ENCODE results near the gene CCDC28A. TPM values are rescaled to one million over a fixed set of nuclear protein-coding genes. Genes with fewer than 3 reads are reported as not detected.

The CCDC28A gene
- total RNA-seq (10 to 100 TPM; 20.4 to 24.2 (median 23.3) TPM), total RNA-seq (5.7 to 40.9 (median 20.3) reads per million in 29 experiments)
- 36.7 TPM for total RNA-seq (2013)

DNA sequence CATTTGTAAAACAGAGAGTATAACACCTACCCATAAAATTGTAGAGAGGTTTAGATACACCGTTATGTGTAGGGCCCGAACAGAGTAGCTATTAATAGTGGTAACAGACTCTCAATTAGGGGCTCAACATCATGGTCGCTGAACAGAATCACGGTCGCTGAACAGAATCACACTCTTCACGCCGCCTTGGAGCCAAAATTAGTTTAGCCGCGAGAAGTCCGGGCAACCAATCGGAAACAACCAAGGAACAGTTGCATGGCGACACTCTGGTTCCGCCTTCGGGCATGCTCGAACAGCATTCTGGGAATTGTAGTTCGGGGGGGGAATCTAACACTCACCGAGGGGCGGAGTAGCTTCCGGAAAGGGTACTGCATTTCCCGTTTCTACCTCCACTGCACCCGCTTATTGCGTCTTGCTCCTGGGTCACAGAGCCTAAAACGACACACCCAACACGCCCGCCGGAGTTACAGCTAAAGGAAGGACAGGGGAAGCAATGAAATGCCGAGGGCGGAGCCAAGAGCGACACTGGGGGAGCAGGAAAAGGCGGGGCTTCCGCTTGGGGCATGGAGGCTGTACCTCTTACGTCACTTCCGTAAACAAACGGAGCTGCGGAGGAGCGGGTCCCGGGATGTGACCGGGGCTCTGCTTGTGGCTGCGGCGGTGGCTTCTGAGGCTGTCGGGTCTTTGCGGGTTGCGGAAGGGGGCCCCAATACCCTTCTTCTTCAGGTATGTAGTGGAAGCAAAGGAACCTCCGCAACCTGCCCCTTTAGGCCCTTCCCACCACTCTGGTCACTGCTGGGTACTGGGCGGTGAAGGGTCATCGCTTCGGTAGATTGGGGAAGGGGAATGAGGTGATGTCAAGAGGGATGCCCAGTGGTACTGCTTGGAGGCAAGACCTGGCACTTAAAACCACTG is at the start of gene CCDC28A:
Gene CCDC28A (plus strand): TSS at position 593 of the 915 bp plus-strand sequence. CDS start 2,352 bp downstream, outside the sequence.
- H3K27me3 ChIP-seq (replicated peaks in 1 of 2; ENCODE audit: control insufficient read depth in 2 of 2, extremely low read depth in 1 of 2, insufficient read depth in 2 of 2, low read length in 1 of 2) = no peaks in the 10 kb centered on the region
- ATAC-seq (replicated peaks in 1 of 4) (peak; percentile 88 to 92 (median 88)), DNase-seq (peak; percentile 87 to 96 (median 93))
- ChIA-PET POLR2A (interaction anchor here (0.6 to 1.5 kb wide), 6 partner anchors 10 to 1315 kb away, joined by 3 to 7 read pairs (median 3); partner anchors contain the start of gene CITED2 (in 1 of the 2)), CTCF (interaction anchor here in 1 of 2 donors (0.7 to 1.3 kb wide), 4 partner anchors 10 to 658 kb away, joined by 3 to 5 read pairs (median 4); partner anchors contain the start of gene CITED2)
- H3K36me3 ChIP-seq (ENCODE audit: control insufficient read depth in 2 of 2, extremely low read depth in 1 of 2, insufficient read depth in 1 of 2, low read length in 1 of 2) = peaks cover 0 to 13% of the 10 kb centered on the region in 2 donors
- Mint-ChIP-seq H3K9me3 (no peaks in the 10 kb centered on the region), H3K4me3 (peak within 1 kb of the TSS; percentile 89 to 98 (median 98)), H3K27me3 (no peaks in the 10 kb centered on the region), H3K27ac (peak within 1 kb of the TSS; percentile 100), H3K4me1 (peaks cover 23 to 39% (median 29%) of the 10 kb centered on the region in 3 donors), H3K36me3 (peaks cover 14% of the 10 kb centered on the region)
- peak within 1 kb of the TSS; percentile 96 for H3K27ac ChIP-seq (ENCODE audit: low read length)
- WGBS (ENCODE audit: insufficient coverage) = 0% methylated on average over 25 of the region's 47 CpGs
- H3K4me3 ChIP-seq (ENCODE audit: control insufficient read depth in 1 of 2, extremely low read depth in 1 of 2, low read length in 1 of 2) = peak within 1 kb of the TSS; percentile 94 to 96
- peaks cover 3 to 18% of the 10 kb centered on the region in 2 experiments for H3K4me1 ChIP-seq (ENCODE audit: control insufficient read depth in 1 of 2, extremely low read depth in 1 of 2, insufficient read depth in 2 of 2, low read length in 2 of 2)
- no peaks in the 10 kb centered on the region for H3K9me3 ChIP-seq

DNA sequence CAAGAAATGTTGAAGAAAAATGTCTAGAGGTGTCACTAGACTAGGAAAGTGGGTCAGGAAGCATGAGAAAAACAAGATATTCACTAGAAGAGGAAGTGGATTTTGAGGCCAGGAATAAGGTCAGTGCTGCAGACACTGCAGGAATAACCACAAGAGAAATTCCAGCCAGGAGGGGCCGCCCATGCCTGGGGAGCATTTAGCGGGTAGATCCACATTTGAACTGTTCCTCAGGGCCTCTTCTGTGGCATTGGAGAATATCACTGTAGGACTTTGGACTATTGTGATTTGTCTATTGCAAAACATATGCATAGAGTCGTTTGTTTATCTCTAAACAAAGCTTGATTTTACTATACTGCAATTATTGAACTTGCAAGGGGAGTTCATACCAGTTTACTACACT is 49.6 kb upstream of the CCDC28A start:
- Histone ChIP-seq H3K9me3 (no peaks in the 10 kb centered on the region), H3K36me3 (ENCODE audit: control insufficient read depth in 2 of 2, extremely low read depth in 1 of 2, insufficient read depth in 1 of 2, low read length in 1 of 2) (no peaks in the 10 kb centered on the region), H3K27ac (ENCODE audit: low read length) (no peak overlapping the region), H3K27me3 (replicated peaks in 1 of 2; ENCODE audit: control insufficient read depth in 2 of 2, extremely low read depth in 1 of 2, insufficient read depth in 2 of 2, low read length in 1 of 2) (peaks cover 0 to 5% of the 10 kb centered on the region in 2 experiments), H3K4me3 (ENCODE audit: control insufficient read depth in 1 of 2, extremely low read depth in 1 of 2, low read length in 1 of 2) (no peak overlapping the region), H3K4me1 (ENCODE audit: control insufficient read depth in 1 of 2, extremely low read depth in 1 of 2, insufficient read depth in 2 of 2, low read length in 2 of 2) (no peaks in the 10 kb centered on the region)
- Mint-ChIP-seq H3K27me3 (peaks cover 4 to 16% of the 10 kb centered on the region in 2 donors), H3K4me3 (no peak overlapping the region), H3K4me1 (peaks cover 0 to 5% (median 0%) of the 10 kb centered on the region in 3 donors), H3K27ac (no peak overlapping the region), H3K9me3 (no peaks in the 10 kb centered on the region), H3K36me3 (no peaks in the 10 kb centered on the region)
- ChIA-PET POLR2A (interaction anchor here in 1 of 2 donors (0.7 kb wide), 1 partner anchor 502 kb away, joined by 10 read pairs; no protein-coding TSS in a partner anchor), CTCF (no interaction called here)
- no peak for DNase-seq
- no CpG with 5 or more reads among the region's 3 CpGs for WGBS (ENCODE audit: insufficient coverage)
- ATAC-seq (replicated peaks in 1 of 4) = no peak

DNA sequence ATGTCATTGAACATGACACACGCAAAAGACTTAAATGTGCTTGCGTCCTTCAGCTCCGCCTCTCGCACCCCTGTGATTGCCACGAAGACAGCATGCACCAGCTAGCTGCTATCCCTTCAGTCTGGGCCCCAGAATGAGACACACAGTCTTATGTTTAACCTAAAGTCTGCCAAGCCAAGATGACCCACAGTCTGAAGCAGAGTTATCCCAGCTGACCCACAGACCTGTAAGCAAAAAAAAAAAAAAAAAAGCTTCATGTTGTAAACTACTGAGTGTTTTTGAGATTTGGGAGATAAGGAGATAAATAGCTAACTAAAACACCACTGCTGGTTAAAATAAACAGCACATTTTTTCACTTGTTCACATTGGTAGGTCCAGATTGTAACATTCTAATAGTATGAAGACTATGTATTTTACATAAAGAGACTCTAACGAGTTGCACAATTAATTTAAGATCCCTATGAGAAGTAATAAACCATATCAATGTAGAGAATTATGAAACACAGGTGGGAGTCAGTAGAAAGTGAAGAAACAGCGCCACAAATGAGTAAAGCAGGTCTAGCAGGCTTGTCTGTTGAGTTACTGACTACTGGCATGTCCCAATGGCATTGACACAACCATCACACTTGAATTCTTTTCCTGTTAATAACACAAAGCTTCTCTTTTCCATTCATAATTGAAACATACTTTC is 47.4 kb upstream of the CCDC28A start:
- Histone ChIP-seq H3K4me3 (ENCODE audit: control insufficient read depth in 1 of 2, extremely low read depth in 1 of 2, low read length in 1 of 2) (no peak overlapping the region), H3K27ac (ENCODE audit: low read length) (no peak overlapping the region), H3K27me3 (replicated peaks in 1 of 2; ENCODE audit: control insufficient read depth in 2 of 2, extremely low read depth in 1 of 2, insufficient read depth in 2 of 2, low read length in 1 of 2) (peaks cover 0 to 5% of the 10 kb centered on the region in 2 experiments), H3K36me3 (ENCODE audit: control insufficient read depth in 2 of 2, extremely low read depth in 1 of 2, insufficient read depth in 1 of 2, low read length in 1 of 2) (no peaks in the 10 kb centered on the region), H3K9me3 (no peaks in the 10 kb centered on the region), H3K4me1 (ENCODE audit: control insufficient read depth in 1 of 2, extremely low read depth in 1 of 2, insufficient read depth in 2 of 2, low read length in 2 of 2) (no peaks in the 10 kb centered on the region)
- H3K27ac Mint-ChIP-seq = no peak overlapping the region
- CTCF ChIA-PET = interaction anchor here (0.6 to 0.9 kb wide), 4 partner anchors 16 to 295 kb away, joined by 3 to 7 read pairs (median 5); no protein-coding TSS in a partner anchor
- H3K4me3 Mint-ChIP-seq = no peak overlapping the region
- peaks cover 6% of the 10 kb centered on the region for H3K36me3 Mint-ChIP-seq
- ATAC-seq (replicated peaks in 1 of 4) (no peak), DNase-seq (no peak)
- H3K27me3 Mint-ChIP-seq = peaks cover 8 to 16% of the 10 kb centered on the region in 2 donors
- H3K9me3 Mint-ChIP-seq = no peaks in the 10 kb centered on the region
- 96% methylated on average over 6 of the region's 7 CpGs for WGBS (ENCODE audit: insufficient coverage)
- POLR2A ChIA-PET = interaction anchor here in 1 of 2 donors (0.7 kb wide), 1 partner anchor 294 kb away, joined by 3 read pairs; no protein-coding TSS in a partner anchor
- peaks cover 0 to 5% (median 0%) of the 10 kb centered on the region in 3 donors for H3K4me1 Mint-ChIP-seq

DNA sequence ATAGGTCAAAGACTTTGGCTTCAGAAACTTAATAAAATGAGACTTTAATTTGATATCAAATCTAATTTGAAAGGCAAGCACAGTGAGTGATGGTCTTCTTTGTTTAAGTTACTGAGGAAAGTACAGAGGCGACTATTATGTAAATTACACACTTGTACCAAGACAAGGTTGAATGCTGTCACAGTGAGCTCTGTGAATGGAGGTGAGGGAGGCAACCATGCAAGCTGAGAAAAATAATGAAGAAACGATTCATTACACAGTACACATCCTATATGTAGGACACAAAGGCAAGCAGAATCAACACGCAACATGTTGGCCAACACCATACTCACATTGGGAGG is 46.8 kb upstream of the CCDC28A start:
- no peaks in the 10 kb centered on the region for H3K9me3 Mint-ChIP-seq
- Histone ChIP-seq H3K27ac (ENCODE audit: low read length) (no peak overlapping the region), H3K27me3 (replicated peaks in 1 of 2; ENCODE audit: control insufficient read depth in 2 of 2, extremely low read depth in 1 of 2, insufficient read depth in 2 of 2, low read length in 1 of 2) (peaks cover 0 to 5% of the 10 kb centered on the region in 2 experiments), H3K4me1 (ENCODE audit: control insufficient read depth in 1 of 2, extremely low read depth in 1 of 2, insufficient read depth in 2 of 2, low read length in 2 of 2) (no peaks in the 10 kb centered on the region), H3K9me3 (no peaks in the 10 kb centered on the region), H3K36me3 (ENCODE audit: control insufficient read depth in 2 of 2, extremely low read depth in 1 of 2, insufficient read depth in 1 of 2, low read length in 1 of 2) (no peaks in the 10 kb centered on the region), H3K4me3 (ENCODE audit: control insufficient read depth in 1 of 2, extremely low read depth in 1 of 2, low read length in 1 of 2) (no peak overlapping the region)
- H3K27me3 Mint-ChIP-seq = peaks cover 8 to 18% of the 10 kb centered on the region in 2 donors
- DNase-seq (no peak), ATAC-seq (replicated peaks in 1 of 4) (no peak)
- no peak overlapping the region for H3K4me3 Mint-ChIP-seq
- WGBS (ENCODE audit: insufficient coverage) = no CpG with 5 or more reads among the region's 3 CpGs
- POLR2A ChIA-PET = interaction anchor here in 1 of 2 donors (0.7 kb wide), 1 partner anchor 294 kb away, joined by 3 read pairs; no protein-coding TSS in a partner anchor
- CTCF ChIA-PET = interaction anchor here in 1 of 2 donors (0.6 to 0.7 kb wide), 3 partner anchors 16 to 296 kb away, joined by 5 to 7 read pairs (median 5); no protein-coding TSS in a partner anchor
- H3K4me1 Mint-ChIP-seq = peaks cover 0 to 5% (median 0%) of the 10 kb centered on the region in 3 donors
- no peak overlapping the region for H3K27ac Mint-ChIP-seq
- peaks cover 6% of the 10 kb centered on the region for H3K36me3 Mint-ChIP-seq

DNA sequence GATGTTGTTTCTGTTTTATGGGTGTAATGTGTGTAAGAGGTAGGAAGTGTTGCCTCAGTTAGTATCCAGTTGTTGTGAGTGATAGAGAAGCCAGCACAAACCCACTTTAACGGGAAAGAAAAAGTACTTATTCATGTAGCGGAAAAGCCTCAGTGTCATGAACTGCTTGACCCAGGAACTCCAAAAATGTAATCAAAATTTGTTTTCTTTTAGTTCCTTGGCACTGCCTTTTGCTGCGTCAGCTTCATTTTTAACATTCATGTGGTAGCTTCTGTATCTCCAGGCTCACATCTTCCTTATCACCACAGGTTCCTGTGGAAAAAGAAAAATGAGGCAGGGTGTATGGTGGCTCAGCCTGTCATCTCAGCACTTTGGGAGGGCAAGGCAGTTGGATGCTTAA is 46.4 kb upstream of the CCDC28A start:
- CTCF ChIA-PET = no interaction called here
- Histone ChIP-seq H3K9me3 (no peaks in the 10 kb centered on the region), H3K4me3 (ENCODE audit: control insufficient read depth in 1 of 2, extremely low read depth in 1 of 2, low read length in 1 of 2) (no peak overlapping the region), H3K27me3 (replicated peaks in 1 of 2; ENCODE audit: control insufficient read depth in 2 of 2, extremely low read depth in 1 of 2, insufficient read depth in 2 of 2, low read length in 1 of 2) (peaks cover 0 to 5% of the 10 kb centered on the region in 2 experiments), H3K27ac (ENCODE audit: low read length) (no peak overlapping the region), H3K4me1 (ENCODE audit: control insufficient read depth in 1 of 2, extremely low read depth in 1 of 2, insufficient read depth in 2 of 2, low read length in 2 of 2) (no peaks in the 10 kb centered on the region), H3K36me3 (ENCODE audit: control insufficient read depth in 2 of 2, extremely low read depth in 1 of 2, insufficient read depth in 1 of 2, low read length in 1 of 2) (no peaks in the 10 kb centered on the region)
- Mint-ChIP-seq H3K27ac (no peak overlapping the region), H3K36me3 (peaks cover 6% of the 10 kb centered on the region), H3K27me3 (peaks cover 8 to 23% of the 10 kb centered on the region in 2 donors), H3K4me1 (peaks cover 0 to 5% (median 0%) of the 10 kb centered on the region in 3 donors), H3K4me3 (no peak overlapping the region), H3K9me3 (no peaks in the 10 kb centered on the region)
- POLR2A ChIA-PET = interaction anchor here in 1 of 2 donors (0.7 kb wide), 1 partner anchor 295 kb away, joined by 3 read pairs; no protein-coding TSS in a partner anchor
- 94% methylated on average over 2 of the region's 3 CpGs for WGBS (ENCODE audit: insufficient coverage)
- ATAC-seq (replicated peaks in 1 of 4) (no peak), DNase-seq (no peak)

DNA sequence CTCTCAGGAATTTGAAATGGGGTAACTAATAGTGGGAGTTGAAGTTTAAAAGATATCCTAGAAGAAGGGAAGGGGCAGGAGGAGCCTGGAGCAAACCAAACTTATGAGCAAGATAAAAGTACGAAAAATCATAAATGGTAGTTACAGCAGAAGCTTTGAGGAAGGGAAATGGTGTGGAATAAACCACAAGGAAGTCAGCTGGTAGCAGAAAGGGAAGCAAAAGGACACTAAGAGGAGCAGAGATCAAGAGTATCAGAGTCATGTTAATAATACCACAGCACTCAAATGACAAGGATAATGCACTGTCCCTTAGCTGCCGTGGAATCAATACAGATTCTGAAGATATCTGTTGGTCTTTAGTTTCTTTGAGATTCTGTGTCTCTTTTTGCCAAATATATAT is 44.9 kb upstream of the CCDC28A start:
- WGBS (ENCODE audit: insufficient coverage) = 50% methylated on average over 1 of the region's 2 CpGs

More for the DNA sequence above, 44.9 kb upstream of the CCDC28A start:
- peaks cover 6% of the 10 kb centered on the region for H3K36me3 Mint-ChIP-seq
- Histone ChIP-seq H3K27me3 (replicated peaks in 1 of 2; ENCODE audit: control insufficient read depth in 2 of 2, extremely low read depth in 1 of 2, insufficient read depth in 2 of 2, low read length in 1 of 2) (peaks cover 0 to 5% of the 10 kb centered on the region in 2 experiments), H3K36me3 (ENCODE audit: control insufficient read depth in 2 of 2, extremely low read depth in 1 of 2, insufficient read depth in 1 of 2, low read length in 1 of 2) (no peaks in the 10 kb centered on the region), H3K27ac (ENCODE audit: low read length) (no peak overlapping the region), H3K4me3 (ENCODE audit: control insufficient read depth in 1 of 2, extremely low read depth in 1 of 2, low read length in 1 of 2) (no peak overlapping the region), H3K9me3 (no peaks in the 10 kb centered on the region), H3K4me1 (ENCODE audit: control insufficient read depth in 1 of 2, extremely low read depth in 1 of 2, insufficient read depth in 2 of 2, low read length in 2 of 2) (no peaks in the 10 kb centered on the region)
- ATAC-seq (replicated peaks in 1 of 4) (no peak), DNase-seq (no peak)
- H3K4me1 Mint-ChIP-seq = peaks cover 0 to 4% (median 0%) of the 10 kb centered on the region in 3 donors
- CTCF ChIA-PET = no interaction called here
- H3K27ac Mint-ChIP-seq = no peak overlapping the region
- no peak overlapping the region for H3K4me3 Mint-ChIP-seq
- POLR2A ChIA-PET = interaction anchor here in 1 of 2 donors (0.6 kb wide), 1 partner anchor 120 kb away, joined by 3 read pairs; no protein-coding TSS in a partner anchor
- H3K9me3 Mint-ChIP-seq = no peaks in the 10 kb centered on the region
- peaks cover 8 to 22% of the 10 kb centered on the region in 2 donors for H3K27me3 Mint-ChIP-seq

Data from T-cell (primary cell).